Stimulated activated naive B cell treated with anti-CD40 and anti-IgM and Interleukin-4, amounts not matched to agents 10 μg/mL and 1 μg/mL and 100 μg/mL, for 72 hours (primary cell): Measurements from ENCODE around the gene KCNJ1.

Source experiments
- ATAC-seq, 2 donors: fragments of 150-1000 bp; cut with Tn5 transposase; replicated peaks; 2 replicates each; pipeline ENCODE4 v1.10.0; 2021; ENCODE audit warnings: moderate library complexity in 1 of 2
- DNase-seq: peaks from one replicate; pipeline ENCODE4 v3.0.0; 2021
- H3K27ac Mint-ChIP-seq: one replicate; pipeline ENCODE4 v1.8.0; 2022; ENCODE audit warnings: mild to moderate bottlenecking, mixed read lengths
- H3K27me3 Mint-ChIP-seq, 2 donors: one replicate each; pipeline ENCODE4 v1.8.0; 2022; ENCODE audit warnings: mixed read lengths in 2 of 2
- H3K36me3 Mint-ChIP-seq, 2 donors: one replicate each; pipeline ENCODE4 v1.8.0; 2022; ENCODE audit warnings: mixed read lengths in 2 of 2, mild to moderate bottlenecking in 1 of 2
- H3K4me1 Mint-ChIP-seq, 2 donors: one replicate each; pipeline ENCODE4 v1.8.0; 2022; ENCODE audit warnings: mixed read lengths in 2 of 2, mild to moderate bottlenecking in 1 of 2
- H3K4me3 Mint-ChIP-seq, 2 donors: one replicate each; pipeline ENCODE4 v1.8.0; 2022; ENCODE audit warnings: mild to moderate bottlenecking in 2 of 2, mixed read lengths in 2 of 2, moderate library complexity in 1 of 2
- H3K9me3 Mint-ChIP-seq, 2 donors: one replicate each; pipeline ENCODE4 v1.8.0; 2022; ENCODE audit warnings: mixed read lengths in 2 of 2, mild to moderate bottlenecking in 1 of 2

KCNJ1 gene

DNA sequence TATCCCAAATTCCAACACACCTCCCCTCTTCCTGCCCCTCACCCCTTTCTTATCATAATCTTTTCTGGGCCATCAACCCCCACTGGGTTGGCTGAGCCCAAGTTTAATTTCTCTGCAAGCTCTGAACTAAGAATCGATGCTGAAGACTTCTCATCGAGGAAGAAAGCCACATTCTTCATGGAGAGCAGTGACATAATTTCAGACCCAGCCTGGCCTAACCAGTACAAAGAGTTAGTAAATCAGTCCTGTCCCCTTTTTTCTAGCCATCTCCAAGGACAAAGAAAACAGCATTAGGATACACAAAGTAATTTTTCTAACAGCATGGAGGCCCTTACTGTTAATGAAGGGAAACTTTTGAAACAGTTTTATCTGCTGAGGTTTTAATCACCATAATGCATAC is 45.0 kb downstream of the KCNJ1 start:
- H3K4me1 Mint-ChIP-seq: peaks cover 12 to 17% of the 10 kb centered on the region in 2 donors

DNA sequence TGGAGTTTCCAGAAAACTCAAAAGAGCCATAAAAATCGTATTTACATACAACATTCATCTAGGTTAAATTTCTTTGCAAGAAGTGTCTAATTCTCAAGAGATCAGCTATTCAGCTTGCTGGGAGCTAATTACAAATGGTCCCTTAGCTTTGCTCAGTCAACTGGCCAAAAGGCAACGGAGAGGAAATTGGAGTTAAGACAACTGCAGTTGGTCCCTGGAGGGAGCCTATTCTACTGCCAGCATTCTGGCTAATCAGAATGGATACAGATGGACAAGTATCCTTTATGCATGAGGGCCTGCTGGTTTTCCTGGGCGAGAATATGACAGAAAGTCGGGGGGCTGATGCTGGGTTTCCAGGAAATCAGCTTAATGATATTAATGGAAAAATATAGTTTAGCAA is 45.5 kb downstream of the KCNJ1 start:
- Mint-ChIP-seq H3K36me3 (peaks cover 9 to 48% of the 10 kb centered on the region in 2 donors), H3K9me3 (no peaks in the 10 kb centered on the region), H3K27ac (peak overlapping the region; percentile 14), H3K27me3 (no peaks in the 10 kb centered on the region), H3K4me3 (no peak overlapping the region), H3K4me1 (peaks cover 11 to 14% of the 10 kb centered on the region in 2 donors)
- no peak for ATAC-seq
- no peak for DNase-seq

More for the DNA sequence above, 45.0 kb downstream of the KCNJ1 start:
- Mint-ChIP-seq H3K27me3 (no peaks in the 10 kb centered on the region), H3K4me3 (no peak overlapping the region), H3K27ac (no peak overlapping the region), H3K9me3 (no peaks in the 10 kb centered on the region), H3K36me3 (peaks cover 9 to 52% of the 10 kb centered on the region in 2 donors)
- ATAC-seq (no peak), DNase-seq (no peak)

DNA sequence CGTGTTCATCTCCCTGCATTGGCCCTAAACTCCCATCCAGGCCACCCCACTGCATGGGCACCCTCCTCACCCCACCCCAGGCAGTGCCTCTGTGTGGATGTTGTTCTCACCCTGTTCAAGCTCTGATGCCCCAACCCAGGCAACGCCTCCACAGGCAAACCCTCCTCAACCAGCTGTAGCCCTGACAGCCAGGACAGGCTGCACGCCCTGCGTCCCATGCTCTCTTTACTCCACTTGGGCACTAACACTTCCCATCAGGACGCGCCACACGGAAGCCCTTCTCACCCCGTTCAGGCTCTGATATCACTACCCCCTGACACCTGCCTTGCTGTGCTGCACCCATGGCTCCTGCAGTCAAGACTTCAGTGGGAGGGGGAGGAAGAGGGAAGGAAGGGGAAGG is 47.9 kb downstream of the KCNJ1 start:
- Mint-ChIP-seq H3K27me3 (no peaks in the 10 kb centered on the region), H3K4me1 (peaks cover 5 to 9% of the 10 kb centered on the region in 2 donors), H3K36me3 (peaks cover 9 to 46% of the 10 kb centered on the region in 2 donors), H3K27ac (no peak overlapping the region), H3K9me3 (no peaks in the 10 kb centered on the region), H3K4me3 (no peak overlapping the region)
- ATAC-seq: no peak
- no peak for DNase-seq

DNA sequence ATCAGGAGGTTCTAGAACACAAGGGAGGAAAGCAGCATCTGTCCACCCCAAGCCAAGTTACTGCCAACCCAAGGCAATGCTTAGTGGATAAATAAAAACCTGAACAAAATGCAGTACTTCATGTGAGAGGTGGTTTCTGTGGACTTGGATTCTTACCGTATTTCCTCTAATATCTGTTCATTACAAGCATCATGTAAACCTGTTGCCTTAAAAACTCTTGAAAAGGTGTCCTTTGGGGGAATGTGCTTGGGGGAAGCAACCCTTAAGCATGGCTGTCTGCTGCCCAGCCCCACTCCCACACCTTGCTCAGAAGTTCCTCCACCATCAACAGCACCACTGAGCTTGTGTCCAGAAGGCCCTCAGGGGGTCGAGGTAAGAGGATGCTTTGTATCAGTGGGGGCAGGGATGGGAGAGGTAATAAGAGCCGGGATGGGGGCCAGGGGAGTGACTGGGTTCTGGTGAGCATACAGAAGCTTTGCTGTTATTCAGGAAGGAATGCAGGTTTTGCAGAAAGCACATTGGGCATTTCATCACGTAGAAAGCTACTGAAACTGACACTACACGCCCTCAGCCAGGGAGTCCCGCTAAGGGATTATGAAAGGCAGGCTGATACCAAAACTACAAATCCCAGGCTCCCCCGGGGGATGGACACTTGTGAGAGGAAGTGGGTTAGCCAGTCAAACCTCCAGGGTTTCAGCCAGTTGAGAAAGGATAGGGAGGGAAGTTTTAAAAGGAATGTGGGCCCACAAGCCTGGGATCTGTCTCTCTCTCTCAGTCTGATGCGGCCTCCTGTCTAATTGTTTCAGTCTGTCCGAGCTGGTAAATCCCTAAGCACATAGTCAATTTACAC is 52.0 kb downstream of the KCNJ1 start:
- Mint-ChIP-seq H3K27me3 (no peaks in the 10 kb centered on the region), H3K27ac (no peak overlapping the region), H3K4me3 (no peak overlapping the region)

DNA sequence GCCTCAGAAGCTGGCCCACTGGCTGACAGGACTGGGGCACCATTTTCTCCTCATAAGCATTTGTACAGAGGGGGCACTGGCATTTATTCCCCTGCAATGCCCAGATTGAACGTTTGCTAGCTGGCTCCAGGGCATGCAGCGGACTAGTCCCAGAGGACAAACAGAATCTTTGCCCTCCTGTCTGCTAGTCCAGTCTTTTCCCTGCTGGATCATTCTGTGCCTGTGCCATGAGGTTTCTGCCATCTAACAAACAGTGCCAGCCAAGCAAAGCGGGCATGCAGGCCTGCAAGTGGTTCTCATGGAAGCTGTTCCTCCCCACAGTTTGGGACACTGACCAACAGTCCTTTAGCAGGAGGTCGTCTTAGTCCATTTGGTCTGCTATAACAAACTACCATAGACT is 53.4 kb downstream of the KCNJ1 start:
- H3K36me3 Mint-ChIP-seq: peaks cover 24 to 44% of the 10 kb centered on the region in 2 donors
- H3K4me1 Mint-ChIP-seq: no peaks in the 10 kb centered on the region
- DNase-seq: no peak
- H3K27me3 Mint-ChIP-seq: no peaks in the 10 kb centered on the region
- H3K9me3 Mint-ChIP-seq: no peaks in the 10 kb centered on the region
- H3K4me3 Mint-ChIP-seq: no peak overlapping the region
- ATAC-seq: no peak
- peak overlapping the region; percentile 25 for H3K27ac Mint-ChIP-seq

More for the DNA sequence above, 52.0 kb downstream of the KCNJ1 start:
- ATAC-seq (no peak), DNase-seq (no peak)
- Mint-ChIP-seq H3K9me3 (no peaks in the 10 kb centered on the region), H3K36me3 (peaks cover 14 to 46% of the 10 kb centered on the region in 2 donors), H3K4me1 (peaks cover 0 to 3% of the 10 kb centered on the region in 2 donors)

DNA sequence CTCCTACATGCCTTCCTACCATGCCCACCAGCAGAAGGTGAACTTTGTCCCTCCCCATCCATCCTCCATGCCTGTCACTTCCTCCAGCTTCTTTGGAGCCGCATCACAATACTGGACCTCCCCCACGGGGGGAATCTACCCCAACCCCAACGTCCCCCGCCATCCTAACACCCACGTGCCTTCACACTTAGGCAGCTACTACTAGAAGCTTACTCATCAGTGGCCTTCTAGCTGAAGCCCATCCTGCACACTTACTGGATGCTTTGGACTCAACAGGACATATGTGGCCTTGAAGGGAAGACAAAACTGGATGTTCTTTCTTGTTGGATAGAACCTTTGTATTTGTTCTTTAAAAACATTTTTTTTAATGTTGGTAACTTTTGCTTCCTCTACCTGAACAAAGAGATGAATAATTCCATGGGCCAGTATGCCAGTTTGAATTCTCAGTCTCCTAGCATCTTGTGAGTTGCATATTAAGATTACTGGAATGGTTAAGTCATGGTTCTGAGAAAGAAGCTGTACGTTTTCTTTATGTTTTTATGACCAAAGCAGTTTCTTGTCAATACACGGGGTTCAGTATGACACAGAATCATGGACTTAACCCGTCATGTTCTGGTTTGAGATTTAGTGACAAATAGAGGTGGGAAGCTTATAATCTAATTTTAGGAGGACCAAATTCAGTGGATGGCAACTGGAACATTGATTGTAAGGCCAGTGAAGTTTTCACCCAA is 56.1 kb downstream of the KCNJ1 start:
- H3K36me3 Mint-ChIP-seq: peaks cover 33 to 53% of the 10 kb centered on the region in 2 donors
- no peak for DNase-seq
- H3K4me3 Mint-ChIP-seq: no peak overlapping the region
- no peaks in the 10 kb centered on the region for H3K9me3 Mint-ChIP-seq
- no peak for ATAC-seq
- H3K27ac Mint-ChIP-seq: no peak overlapping the region
- H3K4me1 Mint-ChIP-seq: peaks cover 4 to 6% of the 10 kb centered on the region in 2 donors
- no peaks in the 10 kb centered on the region for H3K27me3 Mint-ChIP-seq

DNA sequence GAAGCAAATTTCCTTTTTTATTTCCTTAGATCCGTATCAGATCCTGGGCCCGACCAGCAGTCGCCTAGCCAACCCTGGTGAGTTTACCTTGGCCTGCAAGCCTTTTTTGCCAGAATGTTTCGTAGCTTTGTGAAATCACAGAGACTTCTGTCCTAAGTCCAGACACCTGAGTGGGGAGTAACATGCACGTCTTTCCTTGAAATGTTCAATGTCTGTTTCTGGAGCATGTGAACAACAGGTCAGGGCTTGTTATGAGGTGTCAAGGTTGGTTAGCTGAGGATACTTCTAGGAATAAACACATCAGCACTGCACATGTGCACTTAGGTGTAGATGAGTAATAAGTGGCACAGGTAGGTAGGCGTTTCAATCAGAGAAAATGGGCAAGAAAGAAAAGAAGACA is 58.0 kb downstream of the KCNJ1 start:
- peaks cover 44 to 63% of the 10 kb centered on the region in 2 donors for H3K36me3 Mint-ChIP-seq
- no peaks in the 10 kb centered on the region for H3K9me3 Mint-ChIP-seq
- ATAC-seq (no peak), DNase-seq (no peak)
- peaks cover 7 to 9% of the 10 kb centered on the region in 2 donors for H3K4me1 Mint-ChIP-seq
- no peaks in the 10 kb centered on the region for H3K27me3 Mint-ChIP-seq
- H3K4me3 Mint-ChIP-seq: no peak overlapping the region
- peak overlapping the region; percentile 47 for H3K27ac Mint-ChIP-seq

DNA sequence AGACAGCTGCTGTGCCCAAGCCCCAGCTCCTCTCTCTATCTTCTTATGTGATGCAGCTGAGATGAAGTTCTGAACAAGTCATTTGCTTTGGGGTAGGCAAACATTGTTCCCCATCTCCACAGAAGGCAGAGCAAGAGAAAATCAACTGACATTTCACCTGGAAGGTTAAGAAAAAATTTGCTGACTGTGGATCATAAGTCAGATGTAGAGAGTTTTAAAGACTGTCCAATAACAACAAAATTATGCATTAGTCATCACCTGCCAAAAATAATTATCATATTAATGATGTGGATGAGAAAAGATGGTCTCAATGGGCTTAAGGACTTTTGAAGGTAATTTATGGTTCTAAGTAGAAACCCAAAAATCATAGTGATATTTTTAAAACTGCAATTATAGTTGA is 59.2 kb downstream of the KCNJ1 start:
- ATAC-seq (no peak), DNase-seq (no peak)
- peak overlapping the region; percentile 25 for H3K27ac Mint-ChIP-seq
- no peaks in the 10 kb centered on the region for H3K9me3 Mint-ChIP-seq
- H3K4me1 Mint-ChIP-seq: peaks cover 15 to 16% of the 10 kb centered on the region in 2 donors
- no peaks in the 10 kb centered on the region for H3K27me3 Mint-ChIP-seq
- no peak overlapping the region for H3K4me3 Mint-ChIP-seq
- peaks cover 49 to 70% of the 10 kb centered on the region in 2 donors for H3K36me3 Mint-ChIP-seq

DNA sequence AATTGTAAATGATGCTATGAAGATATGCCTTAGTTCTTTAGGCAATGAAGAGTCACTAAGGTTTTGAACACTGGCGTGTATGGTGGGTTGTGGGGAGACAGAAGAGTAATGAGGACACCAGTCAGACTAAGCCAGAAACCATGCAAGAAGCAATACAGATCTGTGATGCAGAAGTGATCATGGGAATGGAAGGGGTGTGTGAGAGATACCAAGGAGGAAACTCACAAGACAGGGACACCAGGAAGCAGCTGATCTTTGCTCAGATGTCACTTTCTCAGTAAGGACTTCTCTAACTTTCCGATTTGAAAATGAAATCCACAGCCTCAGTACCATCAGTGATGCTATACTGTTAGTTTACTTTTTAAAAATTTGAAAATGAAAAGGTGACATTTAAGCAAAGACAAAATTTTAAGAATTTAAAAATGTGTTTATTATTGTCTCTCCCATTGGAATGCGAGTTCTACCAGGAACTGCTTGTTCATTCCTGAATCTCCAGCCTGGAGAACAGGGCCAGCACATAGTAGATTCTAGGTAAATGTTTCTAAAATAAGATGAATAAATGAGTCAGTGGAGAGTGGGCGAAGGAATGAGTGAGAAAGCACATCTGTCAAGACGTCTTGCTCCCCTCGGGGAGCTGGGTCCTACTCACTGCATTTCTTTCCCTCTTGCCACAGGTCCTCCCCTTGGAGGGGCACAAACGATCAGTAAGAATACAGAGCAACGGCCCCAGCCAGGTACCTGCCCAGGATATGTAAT is 60.4 kb downstream of the KCNJ1 start:
- peaks cover 50 to 70% of the 10 kb centered on the region in 2 donors for H3K36me3 Mint-ChIP-seq
- no peak for ATAC-seq
- no peak for DNase-seq
- H3K27ac Mint-ChIP-seq: no peak overlapping the region
- no peaks in the 10 kb centered on the region for H3K9me3 Mint-ChIP-seq
- H3K4me3 Mint-ChIP-seq: no peak overlapping the region
- H3K27me3 Mint-ChIP-seq: no peaks in the 10 kb centered on the region
- peaks cover 21 to 26% of the 10 kb centered on the region in 2 donors for H3K4me1 Mint-ChIP-seq

DNA sequence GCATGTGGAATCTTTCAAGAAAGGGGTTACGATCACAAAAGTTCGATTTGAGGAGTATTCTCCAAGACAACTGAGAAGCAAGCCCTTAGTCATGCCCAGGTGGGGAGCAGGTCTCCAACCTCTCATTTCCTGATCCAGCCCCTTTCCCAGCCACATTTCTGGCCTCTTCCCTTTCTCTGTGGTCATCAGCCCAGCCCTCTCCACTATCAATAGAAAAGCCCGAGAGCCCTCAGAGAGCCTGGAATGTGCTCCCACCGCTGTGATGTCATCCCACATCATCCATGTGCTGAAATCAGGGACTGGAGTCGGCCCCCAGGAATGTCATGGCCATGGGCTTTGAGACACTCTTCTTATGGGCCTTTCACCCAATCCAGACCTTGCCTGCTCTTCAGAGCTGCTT is 62.6 kb downstream of the KCNJ1 start:
- Mint-ChIP-seq H3K4me3 (no peak overlapping the region), H3K27me3 (no peaks in the 10 kb centered on the region), H3K9me3 (no peaks in the 10 kb centered on the region), H3K4me1 (peaks cover 22 to 34% of the 10 kb centered on the region in 2 donors), H3K36me3 (peaks cover 54 to 63% of the 10 kb centered on the region in 2 donors), H3K27ac (no peak overlapping the region)
- ATAC-seq (no peak), DNase-seq (no peak)

DNA sequence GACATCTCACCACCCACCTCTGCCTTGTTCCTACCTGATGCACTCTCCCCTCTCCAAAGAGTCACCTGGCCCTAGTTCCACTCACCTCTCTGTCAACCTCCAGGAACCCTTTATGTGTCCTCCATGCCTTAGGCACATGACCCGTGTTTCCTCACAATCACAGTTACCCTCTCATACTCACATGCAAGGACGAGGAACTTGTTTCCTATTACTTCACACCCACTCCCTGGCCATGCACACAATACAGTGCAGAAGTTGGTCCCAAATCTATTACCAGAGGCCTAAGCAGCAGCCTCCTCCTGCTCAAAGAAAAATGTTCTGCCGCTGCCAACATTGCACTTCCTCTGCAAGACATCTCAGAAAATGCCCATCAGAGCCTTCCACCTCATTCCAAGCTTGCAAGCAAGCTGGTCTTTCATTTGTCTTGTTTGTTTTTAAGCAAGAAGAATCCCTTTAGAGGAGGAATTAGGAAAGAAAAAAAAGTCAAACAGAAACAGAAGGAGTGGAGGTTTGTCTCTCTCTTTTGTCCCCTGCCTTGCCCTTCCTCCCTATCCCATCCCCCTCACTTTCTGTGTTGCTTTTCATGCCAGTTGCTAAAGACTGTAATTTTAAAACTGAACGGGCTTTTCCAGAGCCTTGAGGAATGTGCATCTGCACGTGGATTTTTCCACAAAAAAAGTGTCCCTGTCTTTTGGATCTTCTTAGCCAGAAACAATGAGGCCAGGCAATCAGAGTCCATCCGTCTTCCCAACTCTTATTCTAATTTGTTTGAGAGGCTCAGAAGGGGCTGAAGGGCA is 63.4 kb downstream of the KCNJ1 start:
- no peaks in the 10 kb centered on the region for H3K27me3 Mint-ChIP-seq
- ATAC-seq (no peak), DNase-seq (no peak)
- peaks cover 22 to 34% of the 10 kb centered on the region in 2 donors for H3K4me1 Mint-ChIP-seq
- peaks cover 47 to 58% of the 10 kb centered on the region in 2 donors for H3K36me3 Mint-ChIP-seq
- no peaks in the 10 kb centered on the region for H3K9me3 Mint-ChIP-seq
- peak overlapping the region; percentile 78 for H3K27ac Mint-ChIP-seq
- H3K4me3 Mint-ChIP-seq: no peak overlapping the region

DNA sequence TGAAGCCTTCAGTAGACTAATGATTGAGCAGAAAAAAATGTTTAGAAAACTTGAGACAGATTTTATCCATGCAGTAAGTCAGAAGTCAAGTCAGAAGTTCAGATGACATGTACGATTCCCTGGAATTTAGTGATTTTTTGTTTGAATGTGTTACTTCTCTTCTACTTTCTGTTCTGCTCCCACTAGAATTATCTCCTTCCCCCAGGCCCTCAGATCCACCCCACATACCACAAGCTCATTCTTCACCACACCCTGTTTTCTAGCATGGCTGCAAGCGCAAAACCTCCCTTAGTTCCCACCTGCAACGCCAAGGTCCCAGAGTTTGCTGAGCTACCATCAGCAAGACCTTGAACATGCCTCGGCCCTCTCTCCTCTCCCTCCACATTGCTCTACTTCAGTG is 64.1 kb downstream of the KCNJ1 start:
- Mint-ChIP-seq H3K4me3 (no peak overlapping the region), H3K27me3 (no peaks in the 10 kb centered on the region), H3K9me3 (no peaks in the 10 kb centered on the region), H3K27ac (peak overlapping the region; percentile 78), H3K4me1 (peaks cover 22 to 34% of the 10 kb centered on the region in 2 donors), H3K36me3 (peaks cover 52 to 62% of the 10 kb centered on the region in 2 donors)
- ATAC-seq: no peak
- no peak for DNase-seq

DNA sequence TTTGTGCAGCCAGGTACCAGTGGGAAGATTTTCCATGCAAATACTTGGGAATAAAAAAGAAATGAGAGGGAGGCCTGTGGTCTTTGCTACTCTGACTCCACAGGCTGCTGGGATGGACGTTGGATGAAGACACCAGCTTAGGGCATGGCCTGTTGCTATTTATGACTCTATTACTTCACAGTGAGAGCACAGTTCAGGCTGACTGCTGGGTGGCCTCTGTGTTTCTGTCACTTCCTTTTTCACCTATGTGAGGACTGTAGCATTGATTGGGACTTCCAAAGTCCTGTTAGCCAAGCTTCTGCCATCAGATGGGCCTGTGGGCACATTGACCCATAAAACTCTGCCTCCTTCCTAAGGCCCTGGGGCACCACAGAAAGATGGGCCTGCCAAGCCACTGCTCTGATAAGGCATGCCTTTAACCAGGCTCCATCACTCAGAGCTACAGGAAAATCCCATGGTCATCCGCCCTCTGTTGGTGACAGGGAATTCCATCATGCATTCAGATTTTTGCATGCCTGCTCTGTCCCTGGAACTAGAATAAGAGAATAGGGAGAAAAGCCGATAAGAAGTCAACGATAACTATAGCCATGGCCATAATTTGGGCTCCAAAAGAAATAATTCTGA is 64.6 kb downstream of the KCNJ1 start:
- Mint-ChIP-seq H3K9me3 (no peaks in the 10 kb centered on the region), H3K4me3 (no peak overlapping the region), H3K27ac (peak overlapping the region; percentile 69), H3K27me3 (no peaks in the 10 kb centered on the region), H3K4me1 (peaks cover 22 to 37% of the 10 kb centered on the region in 2 donors), H3K36me3 (peaks cover 56 to 62% of the 10 kb centered on the region in 2 donors)
- no peak for ATAC-seq
- no peak for DNase-seq
